GM12878 (cell line): ENCODE results near the gene CD93. TPM values are rescaled to one million over a fixed set of nuclear protein-coding genes. Genes with fewer than 3 reads are reported as not detected.

ENCODE experiments used
- ATAC-seq: fragments of 200-7000 bp; cut with Tn5 transposase; 3 replicates; pipeline ENCODE4 v1.9.1; 2020; ENCODE audit warnings: mild to moderate bottlenecking, moderate library complexity
- BruUV-seq: library from RNA; stranded (reverse); fragments of 400-500 nt; replicated peaks from 2 replicates; lab custom pipeline; 2021; lab: Mats Ljungman, UMichigan
- CTCF ChIA-PET: fragments of 300-600 bp; sonication (Branson Sonifier 250); formaldehyde crosslinking; extraction: SDS; loops from one replicate; lab custom pipeline; 2021; ENCODE audit warnings: inconsistent platforms; lab: Yijun Ruan, JAX
- POLR2A ChIA-PET: fragments of 350-600 bp; formaldehyde crosslinking; extraction: SDS; loops from one replicate; lab custom pipeline; 2021; ENCODE audit warnings: inconsistent platforms; lab: Charles Lee
- RAD21 ChIA-PET: fragments of 300-600 bp; sonication (Branson Sonifier 250); formaldehyde crosslinking; loops from one replicate; lab custom pipeline; 2023; ENCODE audit warnings: antibody characterized with exemption; ENCODE audit not compliant: unreplicated experiment; lab: Charles Lee
- SMC1A ChIA-PET: fragments of 300-600 bp; sonication (Branson Sonifier 250); formaldehyde crosslinking; loops from one replicate; lab custom pipeline; 2023; ENCODE audit not compliant: unreplicated experiment, uncharacterized antibody; lab: Charles Lee
- DNase-seq: peaks from one replicate; pipeline ENCODE4 v3.0.0-alpha.2; 2011; ENCODE audit warnings: low read depth, low spot score
- FAIRE-seq: peaks from 3 replicates; lab custom pipeline; 2011; peaks lifted over from hg19 to GRCh38; lab: Jason Lieb, UNC
- H2AFZ ChIP-seq: 2 replicates; pipeline ENCODE4 v1.6.0; 2011; ENCODE audit warnings: low read depth, low read length, control low read depth; ENCODE audit not compliant: control insufficient read depth
- H3K27ac ChIP-seq: 2 replicates; pipeline ENCODE4 v1.5.1; 2011; ENCODE audit warnings: control low read depth; ENCODE audit not compliant: control insufficient read depth, insufficient read depth
- H3K27me3 ChIP-seq, 2 experiments: replicated peaks in 1 of 2; 2 replicates each; pipeline versions ENCODE4 v1.6.0 to v1.6.1; 2011; ENCODE audit warnings: low read length in 1 of 2; ENCODE audit not compliant: control insufficient read depth in 2 of 2, insufficient read depth in 2 of 2
- H3K36me3 ChIP-seq, 2 experiments: 2 replicates each; pipeline ENCODE4 v1.5.1; 2011; ENCODE audit warnings: low read length in 1 of 2; ENCODE audit not compliant: control insufficient read depth in 2 of 2, insufficient read depth in 2 of 2
- H3K4me1 ChIP-seq: 2 replicates; pipeline ENCODE4 v1.6.1; 2011; ENCODE audit warnings: mild to moderate bottlenecking, low read length, moderate library complexity, mixed read lengths; ENCODE audit not compliant: control insufficient read depth, insufficient read depth
- H3K4me2 ChIP-seq: 2 replicates; pipeline ENCODE4 v1.6.0; 2011; ENCODE audit warnings: control low read depth; ENCODE audit not compliant: control insufficient read depth, insufficient read depth
- H3K4me3 ChIP-seq: fragments of 200-600 bp; sonication (generic); 2 replicates; pipeline ENCODE4 v1.5.1; 2016
- H3K79me2 ChIP-seq: 2 replicates; pipeline ENCODE4 v1.6.0; 2011; ENCODE audit warnings: low read length; ENCODE audit not compliant: control insufficient read depth, insufficient read depth
- H3K9ac ChIP-seq: 2 replicates; pipeline ENCODE4 v1.8.0; 2011; ENCODE audit warnings: low read length, control low read depth, mixed read lengths; ENCODE audit not compliant: control insufficient read depth, insufficient read depth
- H3K9me3 ChIP-seq: replicated peaks from 3 replicates; pipeline ENCODE4 v1.5.1; 2011; ENCODE audit warnings: mild to moderate bottlenecking, low read length; ENCODE audit not compliant: control insufficient read depth, insufficient read depth
- H4K20me1 ChIP-seq: 2 replicates; pipeline ENCODE4 v1.6.0; 2011; ENCODE audit not compliant: control insufficient read depth, insufficient read depth
- BHLHE40 ChIP-seq, 2 experiments: fragments of 450-650 bp in 1 of 2; IDR thresholded peaks; 2 replicates each; pipeline ENCODE4 v1.6.1; 2011 to 2017; ENCODE audit warnings: low read depth in 2 of 2, borderline replicate concordance in 1 of 2, improper control_type of control experiment in 1 of 2, low read length in 1 of 2, mild to moderate bottlenecking in 1 of 2
- HDAC2 ChIP-seq: fragments of 200-600 bp; sonication (generic); IDR thresholded peaks from 2 replicates; pipeline ENCODE4 v1.6.1; 2017
- JUND ChIP-seq: IDR thresholded peaks from 2 replicates; pipeline ENCODE4 v1.6.1; 2012; ENCODE audit warnings: low read depth, mild to moderate bottlenecking, low read length, improper control_type of control experiment, moderate library complexity
- KAT2A ChIP-seq: conservative IDR thresholded peaks from 2 replicates; pipeline ENCODE4 v1.6.1; 2011; ENCODE audit warnings: low read depth, low read length; ENCODE audit not compliant: control insufficient read depth
- MTA2 ChIP-seq: fragments of 450-650 bp; IDR thresholded peaks from 2 replicates; pipeline ENCODE4 v1.6.1; 2016; ENCODE audit warnings: low read depth, mild to moderate bottlenecking, moderate library complexity
- MYB ChIP-seq: fragments of 150-350 bp; IDR thresholded peaks from 2 replicates; pipeline ENCODE4 v1.6.1; 2014; ENCODE audit warnings: mild to moderate bottlenecking, low read depth, low read length, borderline replicate concordance
- NFYB ChIP-seq: IDR thresholded peaks from 2 replicates; pipeline ENCODE4 v1.6.1; 2011; ENCODE audit warnings: low read depth, mild to moderate bottlenecking, low read length, improper control_type of control experiment, moderate library complexity; ENCODE audit not compliant: insufficient read depth
- RAD21 ChIP-seq: IDR thresholded peaks from 2 replicates; pipeline ENCODE4 v1.6.1; 2011; ENCODE audit warnings: mild to moderate bottlenecking, low read depth, low read length, moderate library complexity; ENCODE audit not compliant: insufficient read depth
- SIN3A ChIP-seq: IDR thresholded peaks from 2 replicates; pipeline ENCODE4 v1.6.1; 2012; ENCODE audit warnings: low read depth, low read length, improper control_type of control experiment
- SMC3 ChIP-seq: IDR thresholded peaks from 2 replicates; pipeline ENCODE4 v1.6.1; 2011; ENCODE audit warnings: low read length, improper control_type of control experiment, borderline replicate concordance
- SPI1 ChIP-seq: IDR thresholded peaks from 2 replicates; pipeline ENCODE4 v1.6.1; 2011; ENCODE audit warnings: low read depth, mild to moderate bottlenecking, low read length, moderate library complexity, borderline replicate concordance; ENCODE audit not compliant: insufficient read depth
- STAT1 ChIP-seq: fragments of 450-650 bp; conservative IDR thresholded peaks from 2 replicates; pipeline ENCODE4 v1.6.1; 2014; ENCODE audit warnings: antibody characterized with exemption, mild to moderate bottlenecking
- STAT3 ChIP-seq: IDR thresholded peaks from 2 replicates; pipeline ENCODE4 v1.6.1; 2011; ENCODE audit warnings: low read depth, low read length, improper control_type of control experiment
- WGBS: methylation state at CpG from one replicate; pipeline ENCODE4 v1.1.6; 2016; ENCODE audit warnings: low lambda C conversion rate; ENCODE audit not compliant: insufficient replicate concordance, insufficient coverage; ENCODE audit errors: missing lambda C conversion rate; 5-methylcytosine and 5-hydroxymethylcytosine counted together
- in situ Hi-C: fragments of 300-500 bp; cut with MboI; formaldehyde crosslinking; loops from 9 replicates; pipeline ENCODE4 v1.14.3; 2018; ENCODE audit warnings: mixed read lengths
- intact Hi-C: fragments of 100-400 bp; cut with micrococcal nuclease; formaldehyde crosslinking; loops from one replicate; pipeline ENCODE4 v1.14.2; 2022; ENCODE audit not compliant: unreplicated experiment
- polyA plus RNA-seq, 11 experiments: library from polyadenylated mRNA; depleted of rRNA in 4 of 11; unstranded in 6 of 11; stranded (reverse) in 5 of 11; fragments of >200 nt; fragmentation: Nextera tagmentation in 4 of 11; fragmentation: Illumina TruSeq in 1 of 11; extraction: Ambion mirVana in 4 of 11; extraction: Trizol in 1 of 11; gene quantifications; 1 replicate in 1 of 11; 2 replicates in 10 of 11; pipeline versions ENCODE4 v1.2.1 to v1.2.3, GENCODE V29; 2011 to 2016; ENCODE audit warnings: inconsistent platforms in 2 of 11, missing spikeins in 2 of 11, low read depth in 1 of 11
- total RNA-seq, 4 experiments: library from RNA; depleted of rRNA in 3 of 4; stranded (reverse); fragments of >200 nt in 3 of 4; fragmentation: Illumina TruSeq in 1 of 4; extraction: Trizol in 1 of 4; gene quantifications; 2 replicates each; pipeline versions ENCODE4 v1.2.1 to v1.2.3, GENCODE V29; 2013 to 2021
- TF ChIP-seq, protein P1 (sequence below): fragments of 450-650 bp; IDR thresholded peaks from 2 replicates; pipeline ENCODE4 v1.6.1; 2017; ENCODE audit warnings: mild to moderate bottlenecking
- TF ChIP-seq, protein P2 (sequence below), 3 experiments: IDR thresholded peaks in 2 of 3; conservative IDR thresholded peaks in 1 of 3; 2 replicates each; pipeline ENCODE4 v1.5.1; 2011; ENCODE audit warnings: low read depth in 3 of 3, low read length in 3 of 3, mild to moderate bottlenecking in 3 of 3, control low read depth in 2 of 3, moderate library complexity in 2 of 3, inconsistent platforms in 1 of 3, mixed read lengths in 1 of 3; ENCODE audit not compliant: control insufficient read depth in 2 of 3, insufficient read depth in 1 of 3; ENCODE audit errors: extremely low read depth in 1 of 3
- TF ChIP-seq, protein P3 (sequence below): fragments of 450-650 bp; IDR thresholded peaks from 2 replicates; pipeline ENCODE4 v1.6.1; 2014; ENCODE audit warnings: mild to moderate bottlenecking

CD93 gene
- total and polyA plus RNA-seq, 10 of the 15 experiments (the other 5 are each of a cell fraction or from before 2014, with no cell fraction given): 0.20 to 2.7 (median 0.92) TPM

DNA sequence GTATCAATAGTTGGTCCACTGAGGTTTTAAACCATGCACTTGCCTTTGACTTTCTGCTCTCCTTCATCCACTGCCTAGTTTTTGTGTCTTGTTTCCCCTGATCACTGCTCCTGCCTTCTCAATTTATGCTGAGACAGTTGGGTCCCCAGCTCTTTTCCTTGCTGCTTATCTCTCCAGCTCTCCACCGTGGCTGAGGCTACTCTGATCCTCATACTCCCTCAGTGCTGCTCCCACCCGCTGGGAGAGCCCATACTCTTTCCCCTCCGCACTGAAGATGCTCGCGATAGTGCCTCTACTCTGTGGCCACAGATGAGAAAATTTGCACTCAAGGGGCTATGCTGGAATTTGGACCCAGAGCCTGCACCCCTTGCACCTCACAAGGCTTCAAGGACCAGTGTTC lies 33.2 kb downstream of the CD93 start (continued):
- TF ChIP-seq, protein P1, sequence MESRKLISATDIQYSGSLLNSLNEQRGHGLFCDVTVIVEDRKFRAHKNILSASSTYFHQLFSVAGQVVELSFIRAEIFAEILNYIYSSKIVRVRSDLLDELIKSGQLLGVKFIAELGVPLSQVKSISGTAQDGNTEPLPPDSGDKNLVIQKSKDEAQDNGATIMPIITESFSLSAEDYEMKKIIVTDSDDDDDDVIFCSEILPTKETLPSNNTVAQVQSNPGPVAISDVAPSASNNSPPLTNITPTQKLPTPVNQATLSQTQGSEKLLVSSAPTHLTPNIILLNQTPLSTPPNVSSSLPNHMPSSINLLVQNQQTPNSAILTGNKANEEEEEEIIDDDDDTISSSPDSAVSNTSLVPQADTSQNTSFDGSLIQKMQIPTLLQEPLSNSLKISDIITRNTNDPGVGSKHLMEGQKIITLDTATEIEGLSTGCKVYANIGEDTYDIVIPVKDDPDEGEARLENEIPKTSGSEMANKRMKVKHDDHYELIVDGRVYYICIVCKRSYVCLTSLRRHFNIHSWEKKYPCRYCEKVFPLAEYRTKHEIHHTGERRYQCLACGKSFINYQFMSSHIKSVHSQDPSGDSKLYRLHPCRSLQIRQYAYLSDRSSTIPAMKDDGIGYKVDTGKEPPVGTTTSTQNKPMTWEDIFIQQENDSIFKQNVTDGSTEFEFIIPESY: no peak

DNA sequence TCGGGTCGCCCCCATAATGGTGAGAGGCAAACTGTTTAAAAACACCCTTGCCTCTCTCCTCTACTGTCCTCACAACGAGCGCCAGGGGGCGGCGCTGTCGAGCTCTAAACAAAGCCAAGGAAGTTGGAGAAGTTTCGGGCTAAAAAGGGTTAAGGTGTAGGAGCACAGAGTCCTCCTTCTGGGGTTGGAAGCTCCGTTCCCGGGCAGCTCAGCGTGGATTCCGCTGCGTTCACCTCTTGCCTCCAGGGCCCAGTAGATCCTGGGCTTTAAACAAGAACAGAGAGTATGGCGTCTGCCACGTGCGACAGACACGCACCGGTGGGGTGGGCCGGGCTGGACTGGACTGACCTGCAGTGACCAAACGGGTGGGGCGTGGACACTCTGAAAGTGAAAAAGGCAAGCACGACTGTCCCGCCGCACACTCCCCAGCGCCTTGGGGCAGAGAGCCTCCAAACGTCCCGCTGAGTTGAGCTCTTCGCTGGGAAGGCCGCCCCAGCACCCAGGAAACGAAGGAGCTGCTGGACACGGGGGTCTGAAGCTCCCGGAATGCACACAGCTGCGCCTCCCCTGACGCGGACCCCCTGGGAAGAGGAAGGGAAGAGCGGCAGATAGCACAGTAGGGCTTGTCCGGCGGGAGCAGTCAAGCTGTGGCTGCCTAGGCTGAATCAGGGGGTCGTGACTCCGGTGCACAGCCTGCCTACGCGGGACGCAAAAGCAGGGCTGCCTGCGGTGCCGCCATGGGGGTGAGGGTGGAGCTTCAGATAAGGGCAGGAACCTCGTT lies 35.1 kb downstream of the CD93 start:
- WGBS: 18% methylated on average over 40 of the region's 46 CpGs
- ChIA-PET SMC1A (interaction anchor here (0.6 to 4.8 kb wide), 13 partner anchors 11 to 184 kb away, joined by 3 to 32 read pairs (median 5); partner anchors contain the start of gene CD93), POLR2A (interaction anchor here (1.5 kb wide), 1 partner anchor 150 kb away, joined by 5 read pairs; no protein-coding TSS in a partner anchor), CTCF (interaction anchor here (0.7 to 5.3 kb wide), 31 partner anchors 11 to 361 kb away, joined by 3 to 34 read pairs (median 4); partner anchors contain the start of gene NXT1), RAD21 (interaction anchor here (0.9 to 3.5 kb wide), 13 partner anchors 28 to 360 kb away, joined by 3 to 25 read pairs (median 5); no protein-coding TSS in a partner anchor)
- no peak for DNase-seq
- Histone ChIP-seq H3K9me3 (no peaks in the 10 kb centered on the region; the same call in 2 of the 3 replicates), H3K79me2 (no peaks in the 10 kb centered on the region), H3K9ac (no peak overlapping the region), H4K20me1 (no peaks in the 10 kb centered on the region), H3K4me1 (no peaks in the 10 kb centered on the region), H2AFZ (no peak overlapping the region), H3K4me2 (no peak overlapping the region; the same call in 1 of the 2 replicates), H3K36me3 (no peaks in the 10 kb centered on the region; a peak in 1 of 4 replicates), H3K4me3 (no peak overlapping the region), H3K27me3 (peaks cover 8% of the 10 kb centered on the region in 2 experiments; a peak in 3 of 4 replicates), H3K27ac (no peak overlapping the region)
- peak; percentile 64 for ATAC-seq
- FAIRE-seq: no peak
- no TSS peak for BruUV-seq
- in situ Hi-C loops (no loop called here), intact Hi-C loops (loop anchor here (5.0 to 10.0 kb wide), 2 partner anchors 151 to 294 kb away; no protein-coding TSS in a partner anchor)
- TF ChIP-seq STAT3 (no peak), JUND (no peak), KAT2A (no peak), RAD21 (peak; percentile 84), SMC3 (peak; percentile 55), MYB (no peak), BHLHE40 (IDR thresholded peaks at IDR 0.05; ENCODE audit: borderline replicate concordance in 1 of 2, low read depth in 2 of 2, low read length in 1 of 2) (peak in 1 of 2 experiments; percentile 57; a peak in 1 of 4 replicates), HDAC2 (no peak), SPI1 (no peak), MTA2 (no peak), SIN3A (no peak), NFYB (no peak), STAT1 (no peak)
- TF ChIP-seq, protein P2, sequence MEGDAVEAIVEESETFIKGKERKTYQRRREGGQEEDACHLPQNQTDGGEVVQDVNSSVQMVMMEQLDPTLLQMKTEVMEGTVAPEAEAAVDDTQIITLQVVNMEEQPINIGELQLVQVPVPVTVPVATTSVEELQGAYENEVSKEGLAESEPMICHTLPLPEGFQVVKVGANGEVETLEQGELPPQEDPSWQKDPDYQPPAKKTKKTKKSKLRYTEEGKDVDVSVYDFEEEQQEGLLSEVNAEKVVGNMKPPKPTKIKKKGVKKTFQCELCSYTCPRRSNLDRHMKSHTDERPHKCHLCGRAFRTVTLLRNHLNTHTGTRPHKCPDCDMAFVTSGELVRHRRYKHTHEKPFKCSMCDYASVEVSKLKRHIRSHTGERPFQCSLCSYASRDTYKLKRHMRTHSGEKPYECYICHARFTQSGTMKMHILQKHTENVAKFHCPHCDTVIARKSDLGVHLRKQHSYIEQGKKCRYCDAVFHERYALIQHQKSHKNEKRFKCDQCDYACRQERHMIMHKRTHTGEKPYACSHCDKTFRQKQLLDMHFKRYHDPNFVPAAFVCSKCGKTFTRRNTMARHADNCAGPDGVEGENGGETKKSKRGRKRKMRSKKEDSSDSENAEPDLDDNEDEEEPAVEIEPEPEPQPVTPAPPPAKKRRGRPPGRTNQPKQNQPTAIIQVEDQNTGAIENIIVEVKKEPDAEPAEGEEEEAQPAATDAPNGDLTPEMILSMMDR (IDR thresholded peaks at IDR 0.05 in 2 of 3, conservative IDR thresholded peaks at IDR 0.05 in 1 of 3; ENCODE audit: control insufficient read depth in 2 of 3, extremely low read depth in 1 of 3, insufficient read depth in 1 of 3, low read depth in 3 of 3, low read length in 3 of 3): peak; percentile 42 to 54 (median 49); a peak in 4 of 6 replicates
- TF ChIP-seq, protein P3, sequence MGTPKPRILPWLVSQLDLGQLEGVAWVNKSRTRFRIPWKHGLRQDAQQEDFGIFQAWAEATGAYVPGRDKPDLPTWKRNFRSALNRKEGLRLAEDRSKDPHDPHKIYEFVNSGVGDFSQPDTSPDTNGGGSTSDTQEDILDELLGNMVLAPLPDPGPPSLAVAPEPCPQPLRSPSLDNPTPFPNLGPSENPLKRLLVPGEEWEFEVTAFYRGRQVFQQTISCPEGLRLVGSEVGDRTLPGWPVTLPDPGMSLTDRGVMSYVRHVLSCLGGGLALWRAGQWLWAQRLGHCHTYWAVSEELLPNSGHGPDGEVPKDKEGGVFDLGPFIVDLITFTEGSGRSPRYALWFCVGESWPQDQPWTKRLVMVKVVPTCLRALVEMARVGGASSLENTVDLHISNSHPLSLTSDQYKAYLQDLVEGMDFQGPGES: no peak
